GM12891 (cell line): Measurements from ENCODE around the gene FLYWCH1.

ENCODE experiments used
- DNase-seq: peaks from one replicate; pipeline ENCODE4 v3.0.0; 2011; ENCODE audit warnings: low spot score; ENCODE audit not compliant: insufficient read length
- FAIRE-seq: peaks from 2 replicates; lab custom pipeline; 2011; peaks lifted over from hg19 to GRCh38; lab: Jason Lieb, UNC
- PAX5 ChIP-seq: IDR thresholded peaks from 2 replicates; pipeline ENCODE4 v1.6.1; 2011; ENCODE audit warnings: low read length, moderate library complexity, mild to moderate bottlenecking; ENCODE audit not compliant: insufficient read depth, severe bottlenecking
- POLR2A ChIP-seq: IDR thresholded peaks from 2 replicates; pipeline ENCODE4 v1.6.1; 2011; ENCODE audit warnings: low read depth, low read length, control low read depth
- POLR2AphosphoS5 ChIP-seq: IDR thresholded peaks from 2 replicates; pipeline ENCODE4 v1.6.1; 2011; ENCODE audit warnings: low read depth, low read length, control low read depth
- POU2F2 ChIP-seq: IDR thresholded peaks from 2 replicates; pipeline ENCODE4 v1.6.1; 2011; ENCODE audit warnings: low read depth, mild to moderate bottlenecking, control low read depth, low read length, moderate library complexity
- SPI1 ChIP-seq: IDR thresholded peaks from 2 replicates; pipeline ENCODE4 v1.6.1; 2011; ENCODE audit warnings: low read depth, low read length, control low read depth
- TAF1 ChIP-seq: IDR thresholded peaks from 2 replicates; pipeline ENCODE4 v1.6.1; 2011; ENCODE audit warnings: low read depth, low read length, control low read depth

Gene FLYWCH1

GRCh38 chr16:2967211-2967631, 55.5 kb downstream of the FLYWCH1 start:
- no peak for TF ChIP-seq PAX5
- no peak for TF ChIP-seq POLR2A
- no peak for TF ChIP-seq POLR2AphosphoS5
- TF ChIP-seq POU2F2: no peak
- TF ChIP-seq SPI1: no peak
- no peak for TF ChIP-seq TAF1
- DNase-seq: no peak
- no peak for FAIRE-seq

DNA sequence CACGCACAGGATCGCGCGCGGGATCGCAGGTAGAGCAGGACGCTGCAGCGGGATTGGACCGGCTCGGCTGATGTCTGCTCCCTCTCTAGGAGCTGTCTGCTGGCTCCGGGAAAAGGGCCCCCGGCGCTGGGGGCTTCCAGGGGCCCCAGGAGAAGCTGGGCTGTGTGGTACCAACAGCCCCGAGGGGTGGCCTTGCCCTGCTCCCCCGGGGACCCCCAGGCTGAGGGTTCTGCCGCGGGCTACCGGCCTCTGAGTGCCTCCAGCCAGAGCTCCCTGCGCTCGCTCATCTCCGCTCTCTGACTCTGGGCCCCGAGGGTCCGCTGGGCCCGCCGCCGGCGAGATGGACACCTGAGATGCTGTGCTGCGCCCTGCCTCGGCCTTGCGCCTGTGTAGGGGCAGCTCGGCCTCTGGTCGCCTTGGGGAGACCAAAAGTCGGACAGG, 56.0 kb downstream of the FLYWCH1 start:
- FAIRE-seq (no peak), DNase-seq (no peak)
- TF ChIP-seq PAX5 (no peak), POU2F2 (no peak), POLR2A (no peak), SPI1 (no peak), TAF1 (no peak), POLR2AphosphoS5 (no peak)

DNA sequence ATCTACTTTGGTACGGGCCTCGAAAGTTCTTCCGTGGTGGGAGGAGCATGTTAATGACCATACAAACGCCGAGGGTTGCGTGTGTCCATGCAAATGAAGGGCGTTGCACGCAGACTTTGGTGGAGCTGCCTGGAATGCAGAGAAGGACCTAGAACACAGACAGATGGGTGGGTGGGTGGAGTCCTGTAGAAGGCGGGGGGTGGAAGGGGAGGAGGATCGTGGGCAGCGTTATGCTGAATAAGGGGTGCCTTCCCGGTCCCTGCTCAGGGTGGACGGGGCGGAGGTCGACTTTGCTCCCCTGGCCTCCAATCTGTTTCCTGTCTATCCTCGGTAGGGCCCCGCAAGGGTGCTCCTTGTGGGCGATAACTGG, 56.6 kb downstream of the FLYWCH1 start:
- DNase-seq (no peak), FAIRE-seq (no peak)
- TF ChIP-seq TAF1: no peak
- peak; percentile 48; the same call in 1 of the 2 replicates for TF ChIP-seq POU2F2
- TF ChIP-seq POLR2AphosphoS5: no peak

- DNase-seq: peak; percentile 98
- TF ChIP-seq POLR2A (no peak), POLR2AphosphoS5 (no peak), SPI1 (no peak), PAX5 (no peak), TAF1 (peak; percentile 33; the same call in 1 of the 2 replicates), POU2F2 (peak; percentile 90)
- peak; percentile 99 for FAIRE-seq
These were observed 57.2 kb downstream of the FLYWCH1 start, which contains the start of gene PAQR4 for GRCh38 chr16:2968738-2969544. TSS of gene PAQR4 (plus strand) at chr16:2969348. CDS start at chr16:2969675, 327 bp downstream.

DNA sequence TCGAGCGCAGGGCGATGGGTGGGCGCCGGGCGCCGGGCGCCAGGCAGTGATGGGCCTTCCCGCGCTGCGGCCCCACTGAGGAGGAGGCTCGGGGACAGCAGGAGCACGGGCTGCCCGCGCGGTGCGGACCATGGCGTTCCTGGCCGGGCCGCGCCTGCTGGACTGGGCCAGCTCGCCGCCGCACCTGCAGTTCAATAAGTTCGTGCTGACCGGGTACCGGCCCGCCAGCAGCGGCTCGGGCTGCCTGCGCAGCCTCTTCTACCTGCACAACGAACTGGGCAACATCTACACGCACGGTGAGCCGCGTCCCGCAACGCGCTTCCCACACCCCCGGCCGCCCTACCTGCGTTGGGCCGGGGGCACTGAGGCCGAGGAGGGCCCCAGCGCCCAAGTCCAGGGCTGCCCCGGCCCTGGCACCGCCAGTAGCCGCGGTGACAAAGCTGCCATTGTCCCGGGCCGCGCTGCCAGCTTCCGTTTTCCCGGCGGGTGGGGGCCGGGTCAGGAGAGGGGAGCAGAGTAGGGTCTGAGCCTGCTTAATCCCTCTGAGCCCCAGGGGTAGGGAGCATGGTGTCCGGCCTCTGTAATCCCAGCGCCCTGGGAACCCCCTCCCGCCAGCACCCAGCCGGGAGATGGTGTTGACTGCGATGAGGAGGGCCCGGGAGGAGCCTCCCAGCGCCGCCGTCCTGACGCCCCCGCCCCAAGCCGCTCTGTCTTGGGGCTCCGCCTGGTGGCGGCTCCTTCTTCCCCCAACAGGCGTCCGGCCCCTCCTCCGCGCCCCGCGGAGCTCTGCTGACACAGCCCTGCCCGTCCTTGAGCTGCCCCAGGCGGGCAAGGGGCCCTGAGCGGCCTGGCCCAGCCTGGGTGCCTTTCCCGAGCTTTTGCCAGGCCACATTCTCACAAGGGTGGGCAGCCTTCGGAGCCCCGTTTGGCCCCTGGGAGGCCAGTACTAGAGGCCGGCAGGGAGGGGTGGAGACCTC, 58.1 kb downstream of the FLYWCH1 start:
- DNase-seq (peak; percentile 93), FAIRE-seq (peak; percentile 88)
- no peak for TF ChIP-seq PAX5
- no peak for TF ChIP-seq POLR2A
- TF ChIP-seq TAF1: no peak
- no peak for TF ChIP-seq SPI1
- TF ChIP-seq POU2F2: no peak
- TF ChIP-seq POLR2AphosphoS5: no peak

DNA sequence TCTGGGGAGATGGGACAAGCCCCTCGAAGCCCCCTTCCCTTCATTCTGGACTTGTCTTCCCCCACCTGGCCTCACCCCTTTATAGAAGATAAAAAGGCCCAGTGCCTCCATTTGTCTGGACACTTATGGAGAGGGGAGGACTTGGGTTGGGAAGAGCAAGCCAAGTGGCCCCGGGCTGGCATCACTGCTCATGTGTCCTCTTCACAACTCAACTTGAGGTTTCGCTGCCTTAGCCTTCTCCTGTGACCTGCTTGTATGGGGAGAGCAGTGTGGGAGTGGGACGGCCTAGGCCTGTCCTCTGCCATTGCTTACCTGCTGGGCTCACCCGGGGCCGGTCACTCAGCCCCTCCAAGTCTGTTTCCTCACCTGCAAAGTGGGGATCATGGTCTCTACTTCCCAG, 58.8 kb downstream of the FLYWCH1 start:
- DNase-seq (no peak), FAIRE-seq (no peak)
- no peak for TF ChIP-seq SPI1
- TF ChIP-seq POLR2AphosphoS5: no peak
- TF ChIP-seq POU2F2: no peak
- TF ChIP-seq PAX5: no peak
- TF ChIP-seq POLR2A: no peak
- TF ChIP-seq TAF1: no peak

- TF ChIP-seq POLR2A (no peak), PAX5 (no peak), POU2F2 (no peak), POLR2AphosphoS5 (no peak), TAF1 (no peak), SPI1 (no peak)
- peak; percentile 59 for FAIRE-seq
- DNase-seq: no peak
These were observed 59.6 kb downstream of the FLYWCH1 start for GRCh38 chr16:2971134-2971984.

- TF ChIP-seq PAX5: no peak
- 0 out of 2 replicates have a peak, but pooled peaks have one; percentile 6 for TF ChIP-seq POU2F2
- DNase-seq (no peak), FAIRE-seq (no peak)
These were observed 60.5 kb downstream of the FLYWCH1 start for GRCh38 chr16:2971985-2972784.
